ENCODE data around the gene KRT17.
"Not testable (repeated sequence)": the region's sequence is repeated elsewhere in the genome, so short reads cannot be mapped to it uniquely, and the experiment has no call there.

KRT17 gene

GRCh38 chr17:41612376-41613160, 11.8 kb downstream of the KRT17 start, which contains the start of gene KRT16:
Gene KRT16, minus strand, starts transcription at chr17:41612767. Its CDS starts 79 bp downstream, at chr17:41612688.
- H3K27ac ChIP-seq (ENCODE audit: low read depth, low read length); H3K9ac ChIP-seq (ENCODE audit: low read depth in 1 of 2, low read length in 2 of 2); H3K4me3 ChIP-seq (ENCODE audit: low read depth in 1 of 2, low read length in 2 of 2); H3K4me1 ChIP-seq (ENCODE audit: control insufficient read depth in 1 of 2, insufficient read depth in 2 of 2, low read length in 2 of 2); H3K27me3 ChIP-seq (ENCODE audit: control insufficient read depth in 1 of 2, insufficient read depth in 2 of 2, low read length in 2 of 2); H3K9me3 ChIP-seq (ENCODE audit: control insufficient read depth in 1 of 2, low read length in 2 of 2); H3K36me3 ChIP-seq (ENCODE audit: control insufficient read depth in 1 of 2, insufficient read depth in 2 of 2, low read length in 2 of 2): not testable (repeated sequence)

- H3K9ac ChIP-seq (ENCODE audit: low read depth in 1 of 2, low read length in 2 of 2) = no peak overlapping the region
- no peaks in the 10 kb centered on the region for H3K36me3 ChIP-seq (ENCODE audit: control insufficient read depth in 1 of 2, insufficient read depth in 2 of 2, low read length in 2 of 2)
- H3K4me3 ChIP-seq (ENCODE audit: low read depth in 1 of 2, low read length in 2 of 2) = no peak overlapping the region
- no peak overlapping the region for H3K27ac ChIP-seq (ENCODE audit: low read depth, low read length)
- no peaks in the 10 kb centered on the region for H3K4me1 ChIP-seq (ENCODE audit: control insufficient read depth in 1 of 2, insufficient read depth in 2 of 2, low read length in 2 of 2)
- H3K9me3 ChIP-seq (ENCODE audit: control insufficient read depth in 1 of 2, low read length in 2 of 2) = peaks cover 5 to 9% of the 10 kb centered on the region in 2 donors
- no peaks in the 10 kb centered on the region for H3K27me3 ChIP-seq (ENCODE audit: control insufficient read depth in 1 of 2, insufficient read depth in 2 of 2, low read length in 2 of 2)
Measured at GRCh38 chr17:41610965-41611640, 13.3 kb downstream of the KRT17 start.

- not testable (repeated sequence) for H3K36me3 ChIP-seq (ENCODE audit: control insufficient read depth in 1 of 2, insufficient read depth in 2 of 2, low read length in 2 of 2)
Measured at GRCh38 chr17:41610061-41610517, 14.3 kb downstream of the KRT17 start.

GRCh38 chr17:41606930-41607329, 17.4 kb downstream of the KRT17 start:
- H3K9me3 ChIP-seq (ENCODE audit: control insufficient read depth in 1 of 2, low read length in 2 of 2); H3K27ac ChIP-seq (ENCODE audit: low read depth, low read length); H3K9ac ChIP-seq (ENCODE audit: low read depth in 1 of 2, low read length in 2 of 2); H3K27me3 ChIP-seq (ENCODE audit: control insufficient read depth in 1 of 2, insufficient read depth in 2 of 2, low read length in 2 of 2); H3K36me3 ChIP-seq (ENCODE audit: control insufficient read depth in 1 of 2, insufficient read depth in 2 of 2, low read length in 2 of 2); H3K4me3 ChIP-seq (ENCODE audit: low read depth in 1 of 2, low read length in 2 of 2); H3K4me1 ChIP-seq (ENCODE audit: control insufficient read depth in 1 of 2, insufficient read depth in 2 of 2, low read length in 2 of 2): not testable (repeated sequence)

More at GRCh38 chr17:41610061-41610517, 14.3 kb downstream of the KRT17 start:
- H3K9ac ChIP-seq (ENCODE audit: low read depth in 1 of 2, low read length in 2 of 2); H3K27ac ChIP-seq (ENCODE audit: low read depth, low read length); H3K4me3 ChIP-seq (ENCODE audit: low read depth in 1 of 2, low read length in 2 of 2); H3K4me1 ChIP-seq (ENCODE audit: control insufficient read depth in 1 of 2, insufficient read depth in 2 of 2, low read length in 2 of 2); H3K9me3 ChIP-seq (ENCODE audit: control insufficient read depth in 1 of 2, low read length in 2 of 2); H3K27me3 ChIP-seq (ENCODE audit: control insufficient read depth in 1 of 2, insufficient read depth in 2 of 2, low read length in 2 of 2): not testable (repeated sequence)

GRCh38 chr17:41602524-41602923, 21.9 kb downstream of the KRT17 start:
- no peaks in the 10 kb centered on the region for H3K36me3 ChIP-seq (ENCODE audit: control insufficient read depth in 1 of 2, insufficient read depth in 2 of 2, low read length in 2 of 2)
- H3K27me3 ChIP-seq (ENCODE audit: control insufficient read depth in 1 of 2, insufficient read depth in 2 of 2, low read length in 2 of 2) = peaks cover 0 to 2% of the 10 kb centered on the region in 2 donors
- H3K4me3 ChIP-seq (ENCODE audit: low read depth in 1 of 2, low read length in 2 of 2) = no peak overlapping the region
- H3K27ac ChIP-seq (ENCODE audit: low read depth, low read length) = no peak overlapping the region
- peaks cover 5 to 9% of the 10 kb centered on the region in 2 donors for H3K9me3 ChIP-seq (ENCODE audit: control insufficient read depth in 1 of 2, low read length in 2 of 2)
- no peaks in the 10 kb centered on the region for H3K4me1 ChIP-seq (ENCODE audit: control insufficient read depth in 1 of 2, insufficient read depth in 2 of 2, low read length in 2 of 2)
- no peak overlapping the region for H3K9ac ChIP-seq (ENCODE audit: low read depth in 1 of 2, low read length in 2 of 2)

- H3K9me3 ChIP-seq (ENCODE audit: control insufficient read depth in 1 of 2, low read length in 2 of 2) = no peaks in the 10 kb centered on the region
- peaks cover 0 to 2% of the 10 kb centered on the region in 2 donors for H3K27me3 ChIP-seq (ENCODE audit: control insufficient read depth in 1 of 2, insufficient read depth in 2 of 2, low read length in 2 of 2)
- no peak overlapping the region for H3K27ac ChIP-seq (ENCODE audit: low read depth, low read length)
- H3K4me1 ChIP-seq (ENCODE audit: control insufficient read depth in 1 of 2, insufficient read depth in 2 of 2, low read length in 2 of 2) = no peaks in the 10 kb centered on the region
- no peak overlapping the region for H3K4me3 ChIP-seq (ENCODE audit: low read depth in 1 of 2, low read length in 2 of 2)
- no peaks in the 10 kb centered on the region for H3K36me3 ChIP-seq (ENCODE audit: control insufficient read depth in 1 of 2, insufficient read depth in 2 of 2, low read length in 2 of 2)
- no peak overlapping the region for H3K9ac ChIP-seq (ENCODE audit: low read depth in 1 of 2, low read length in 2 of 2)
Measured at GRCh38 chr17:41600318-41600717, 24.1 kb downstream of the KRT17 start.

- H3K27ac ChIP-seq (ENCODE audit: low read depth, low read length) = no peak overlapping the region
- peaks cover 0 to 2% of the 10 kb centered on the region in 2 donors for H3K27me3 ChIP-seq (ENCODE audit: control insufficient read depth in 1 of 2, insufficient read depth in 2 of 2, low read length in 2 of 2)
- H3K9ac ChIP-seq (ENCODE audit: low read depth in 1 of 2, low read length in 2 of 2) = no peak overlapping the region
- no peak overlapping the region for H3K4me3 ChIP-seq (ENCODE audit: low read depth in 1 of 2, low read length in 2 of 2)
- no peaks in the 10 kb centered on the region for H3K36me3 ChIP-seq (ENCODE audit: control insufficient read depth in 1 of 2, insufficient read depth in 2 of 2, low read length in 2 of 2)
- no peaks in the 10 kb centered on the region for H3K4me1 ChIP-seq (ENCODE audit: control insufficient read depth in 1 of 2, insufficient read depth in 2 of 2, low read length in 2 of 2)
- H3K9me3 ChIP-seq (ENCODE audit: control insufficient read depth in 1 of 2, low read length in 2 of 2) = no peaks in the 10 kb centered on the region
Measured at GRCh38 chr17:41599680-41600079, 24.7 kb downstream of the KRT17 start.

GRCh38 chr17:41595585-41595984, 28.8 kb downstream of the KRT17 start:
- no peaks in the 10 kb centered on the region for H3K4me1 ChIP-seq (ENCODE audit: control insufficient read depth in 1 of 2, insufficient read depth in 2 of 2, low read length in 2 of 2)
- no peaks in the 10 kb centered on the region for H3K36me3 ChIP-seq (ENCODE audit: control insufficient read depth in 1 of 2, insufficient read depth in 2 of 2, low read length in 2 of 2)
- no peaks in the 10 kb centered on the region for H3K9me3 ChIP-seq (ENCODE audit: control insufficient read depth in 1 of 2, low read length in 2 of 2)
- H3K9ac ChIP-seq (ENCODE audit: low read depth in 1 of 2, low read length in 2 of 2) = no peak overlapping the region
- H3K27ac ChIP-seq (ENCODE audit: low read depth, low read length) = no peak overlapping the region
- H3K27me3 ChIP-seq (ENCODE audit: control insufficient read depth in 1 of 2, insufficient read depth in 2 of 2, low read length in 2 of 2) = no peaks in the 10 kb centered on the region
- H3K4me3 ChIP-seq (ENCODE audit: low read depth in 1 of 2, low read length in 2 of 2) = no peak overlapping the region

GRCh38 chr17:41594363-41594915, 29.9 kb downstream of the KRT17 start:
- Histone ChIP-seq H3K36me3 (ENCODE audit: control insufficient read depth in 1 of 2, insufficient read depth in 2 of 2, low read length in 2 of 2) (no peaks in the 10 kb centered on the region), H3K27me3 (ENCODE audit: control insufficient read depth in 1 of 2, insufficient read depth in 2 of 2, low read length in 2 of 2) (no peaks in the 10 kb centered on the region), H3K9ac (ENCODE audit: low read depth in 1 of 2, low read length in 2 of 2) (no peak overlapping the region), H3K27ac (ENCODE audit: low read depth, low read length) (no peak overlapping the region), H3K9me3 (ENCODE audit: control insufficient read depth in 1 of 2, low read length in 2 of 2) (no peaks in the 10 kb centered on the region), H3K4me3 (ENCODE audit: low read depth in 1 of 2, low read length in 2 of 2) (no peak overlapping the region), H3K4me1 (ENCODE audit: control insufficient read depth in 1 of 2, insufficient read depth in 2 of 2, low read length in 2 of 2) (no peaks in the 10 kb centered on the region)

GRCh38 chr17:41593306-41593981, 30.9 kb downstream of the KRT17 start:
- Histone ChIP-seq H3K9me3 (ENCODE audit: control insufficient read depth in 1 of 2, low read length in 2 of 2) (no peaks in the 10 kb centered on the region), H3K27me3 (ENCODE audit: control insufficient read depth in 1 of 2, insufficient read depth in 2 of 2, low read length in 2 of 2) (no peaks in the 10 kb centered on the region)

More at GRCh38 chr17:41593306-41593981, 30.9 kb downstream of the KRT17 start:
- H3K4me1 ChIP-seq (ENCODE audit: control insufficient read depth in 1 of 2, insufficient read depth in 2 of 2, low read length in 2 of 2) = no peaks in the 10 kb centered on the region
- no peak overlapping the region for H3K27ac ChIP-seq (ENCODE audit: low read depth, low read length)
- H3K4me3 ChIP-seq (ENCODE audit: low read depth in 1 of 2, low read length in 2 of 2) = no peak overlapping the region
- no peak overlapping the region for H3K9ac ChIP-seq (ENCODE audit: low read depth in 1 of 2, low read length in 2 of 2)
- no peaks in the 10 kb centered on the region for H3K36me3 ChIP-seq (ENCODE audit: control insufficient read depth in 1 of 2, insufficient read depth in 2 of 2, low read length in 2 of 2)

All from duodenal mucosa (tissue), 2 donors.